PC-3 (cell line): ENCODE measurements around the gene CDC5L.

ENCODE experiments used
- EZH2 ChIP-seq: fragments of 300-600 bp; sonication (generic); IDR thresholded peaks from one replicate; pipeline ENCODE4 v1.6.1; 2017; ENCODE audit warnings: antibody characterized with exemption, mild to moderate bottlenecking, low read length; ENCODE audit not compliant: unreplicated experiment
- EZH2phosphoT487 ChIP-seq: fragments of 300-600 bp; sonication (generic); IDR thresholded peaks from 2 replicates; pipeline ENCODE4 v1.6.1; 2018; ENCODE audit warnings: mild to moderate bottlenecking, antibody characterized with exemption, low read length, borderline replicate concordance
- TF ChIP-seq, protein P1 (sequence below): fragments of 300-600 bp; sonication (generic); conservative IDR thresholded peaks from 2 replicates; pipeline ENCODE4 v1.5.1; 2017; ENCODE audit warnings: antibody characterized with exemption, low read depth, mild to moderate bottlenecking, low read length

DNA sequence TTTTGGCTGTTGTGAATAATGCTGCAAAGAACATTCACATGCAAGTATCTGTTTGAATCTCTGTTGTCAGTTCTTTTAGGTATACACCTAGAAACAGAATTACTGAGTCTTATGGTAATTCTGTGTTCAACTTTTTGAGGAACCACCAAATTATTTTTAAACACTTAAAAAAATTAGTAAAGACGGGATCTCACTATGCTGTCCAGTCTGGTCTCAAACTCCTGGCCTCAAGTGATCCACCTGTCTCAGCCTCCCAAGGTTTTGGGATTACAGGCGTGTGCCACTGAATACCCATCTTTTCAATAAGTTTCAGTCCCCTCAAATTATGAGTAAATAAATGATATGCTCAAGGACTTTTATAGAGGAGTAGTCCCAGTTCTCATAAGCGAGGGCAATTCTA is 27.5 kb upstream of the CDC5L start:
- TF ChIP-seq, protein P1, sequence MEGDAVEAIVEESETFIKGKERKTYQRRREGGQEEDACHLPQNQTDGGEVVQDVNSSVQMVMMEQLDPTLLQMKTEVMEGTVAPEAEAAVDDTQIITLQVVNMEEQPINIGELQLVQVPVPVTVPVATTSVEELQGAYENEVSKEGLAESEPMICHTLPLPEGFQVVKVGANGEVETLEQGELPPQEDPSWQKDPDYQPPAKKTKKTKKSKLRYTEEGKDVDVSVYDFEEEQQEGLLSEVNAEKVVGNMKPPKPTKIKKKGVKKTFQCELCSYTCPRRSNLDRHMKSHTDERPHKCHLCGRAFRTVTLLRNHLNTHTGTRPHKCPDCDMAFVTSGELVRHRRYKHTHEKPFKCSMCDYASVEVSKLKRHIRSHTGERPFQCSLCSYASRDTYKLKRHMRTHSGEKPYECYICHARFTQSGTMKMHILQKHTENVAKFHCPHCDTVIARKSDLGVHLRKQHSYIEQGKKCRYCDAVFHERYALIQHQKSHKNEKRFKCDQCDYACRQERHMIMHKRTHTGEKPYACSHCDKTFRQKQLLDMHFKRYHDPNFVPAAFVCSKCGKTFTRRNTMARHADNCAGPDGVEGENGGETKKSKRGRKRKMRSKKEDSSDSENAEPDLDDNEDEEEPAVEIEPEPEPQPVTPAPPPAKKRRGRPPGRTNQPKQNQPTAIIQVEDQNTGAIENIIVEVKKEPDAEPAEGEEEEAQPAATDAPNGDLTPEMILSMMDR, result no peak
- TF ChIP-seq EZH2, result no peak
- TF ChIP-seq EZH2phosphoT487, result no peak
